ENCODE data around the gene GDF2. TPM values are rescaled to one million over a fixed set of nuclear protein-coding genes. Genes with fewer than 3 reads are reported as not detected.

Gene GDF2
- total RNA-seq, 1 experiment from 2014 or later = not detected

DNA sequence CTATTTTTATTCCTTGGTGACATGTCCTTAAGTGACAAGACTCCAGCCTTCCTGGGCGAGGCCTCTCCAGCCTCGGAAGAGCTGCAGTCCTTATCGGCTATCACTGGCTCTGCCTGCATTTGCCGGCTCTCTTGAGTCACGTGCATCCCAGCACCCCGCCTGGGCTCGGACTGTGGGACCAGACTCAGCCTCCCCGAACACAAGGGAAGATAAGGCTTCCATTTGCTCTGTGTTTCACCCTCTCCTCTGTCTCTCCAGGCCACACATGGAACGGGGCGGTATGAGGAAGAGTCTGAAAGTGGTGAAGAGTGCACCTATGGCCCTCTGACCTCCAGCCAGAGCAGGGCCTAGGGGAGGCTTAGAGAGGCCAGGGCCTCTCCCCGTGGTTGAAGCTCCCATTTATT is 4.7 kb downstream of the GDF2 start:
- no TSS peak for BruUV-seq (replicated peaks)

DNA sequence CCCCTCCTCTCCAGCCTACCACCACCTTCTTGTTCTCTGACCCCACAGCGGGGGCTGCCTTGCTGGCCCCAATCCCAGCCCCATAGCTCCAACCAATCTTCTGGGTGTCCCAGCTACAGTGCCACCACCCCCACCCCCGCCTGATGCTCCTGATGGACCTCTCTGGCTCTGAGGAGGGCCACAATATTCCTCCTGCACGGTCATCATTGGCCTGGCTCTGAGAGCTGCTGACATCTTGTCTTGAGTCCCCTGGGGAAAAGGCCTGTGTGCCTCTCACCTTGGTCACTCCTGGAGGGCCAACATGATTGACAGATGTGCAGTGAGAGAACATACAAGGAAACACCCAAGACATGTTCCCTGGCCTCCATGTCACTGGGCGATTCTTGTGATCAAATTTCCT is 7.6 kb downstream of the GDF2 start:
- Histone ChIP-seq H3K27me3 (replicated peaks; ENCODE audit: control insufficient read depth, insufficient read depth, low read length) (no peaks in the 10 kb centered on the region), H3K4me3 (ENCODE audit: low read depth, low read length) (no peak overlapping the region), H3K9me3 (no peaks in the 10 kb centered on the region), H3K4me1 (no peaks in the 10 kb centered on the region), H3K36me3 (ENCODE audit: control insufficient read depth, insufficient read depth, low read length) (no peaks in the 10 kb centered on the region)
- POLR2A ChIA-PET = no interaction called here
- Mint-ChIP-seq H3K27ac (ENCODE audit: unreplicated experiment) (no peak overlapping the region), H3K4me3 (ENCODE audit: unreplicated experiment) (no peak overlapping the region), H3K36me3 (ENCODE audit: insufficient read depth, unreplicated experiment) (no peaks in the 10 kb centered on the region), H3K9me3 (ENCODE audit: unreplicated experiment) (no peaks in the 10 kb centered on the region), H3K27me3 (ENCODE audit: insufficient read depth, unreplicated experiment) (peaks cover 13% of the 10 kb centered on the region), H3K4me1 (ENCODE audit: low read depth, unreplicated experiment) (no peaks in the 10 kb centered on the region)
- TF ChIP-seq, protein P1, sequence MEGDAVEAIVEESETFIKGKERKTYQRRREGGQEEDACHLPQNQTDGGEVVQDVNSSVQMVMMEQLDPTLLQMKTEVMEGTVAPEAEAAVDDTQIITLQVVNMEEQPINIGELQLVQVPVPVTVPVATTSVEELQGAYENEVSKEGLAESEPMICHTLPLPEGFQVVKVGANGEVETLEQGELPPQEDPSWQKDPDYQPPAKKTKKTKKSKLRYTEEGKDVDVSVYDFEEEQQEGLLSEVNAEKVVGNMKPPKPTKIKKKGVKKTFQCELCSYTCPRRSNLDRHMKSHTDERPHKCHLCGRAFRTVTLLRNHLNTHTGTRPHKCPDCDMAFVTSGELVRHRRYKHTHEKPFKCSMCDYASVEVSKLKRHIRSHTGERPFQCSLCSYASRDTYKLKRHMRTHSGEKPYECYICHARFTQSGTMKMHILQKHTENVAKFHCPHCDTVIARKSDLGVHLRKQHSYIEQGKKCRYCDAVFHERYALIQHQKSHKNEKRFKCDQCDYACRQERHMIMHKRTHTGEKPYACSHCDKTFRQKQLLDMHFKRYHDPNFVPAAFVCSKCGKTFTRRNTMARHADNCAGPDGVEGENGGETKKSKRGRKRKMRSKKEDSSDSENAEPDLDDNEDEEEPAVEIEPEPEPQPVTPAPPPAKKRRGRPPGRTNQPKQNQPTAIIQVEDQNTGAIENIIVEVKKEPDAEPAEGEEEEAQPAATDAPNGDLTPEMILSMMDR (IDR thresholded peaks at IDR 0.05; ENCODE audit: insufficient read depth in 1 of 2, low read depth in 1 of 2, low read length in 1 of 2, severe bottlenecking in 1 of 2, unreplicated experiment in 1 of 2) = no peak
- peak in 1 of 2 experiments; percentile 25 for DNase-seq
- intact Hi-C loops (cut with micrococcal nuclease; ENCODE audit: unreplicated experiment) = loop anchor here (1.0 kb wide), 1 partner anchor 19 kb away; no protein-coding TSS in a partner anchor
- CTCF ChIA-PET = interaction anchor here (0.7 kb wide), 1 partner anchor 32 kb away, joined by 8 read pairs; no protein-coding TSS in a partner anchor
- no TSS peak for BruUV-seq (replicated peaks)

More for the DNA sequence above, 4.7 kb downstream of the GDF2 start:
- no peaks in the 10 kb centered on the region for H3K9me3 ChIP-seq
- no peak overlapping the region for H3K27ac Mint-ChIP-seq (ENCODE audit: unreplicated experiment)
- TF ChIP-seq, protein P1 (IDR thresholded peaks at IDR 0.05; ENCODE audit: insufficient read depth in 1 of 2, low read depth in 1 of 2, low read length in 1 of 2, severe bottlenecking in 1 of 2, unreplicated experiment in 1 of 2) = no peak
- ChIA-PET POLR2A (no interaction called here), CTCF (no interaction called here)
- H3K9me3 Mint-ChIP-seq (ENCODE audit: unreplicated experiment) = no peaks in the 10 kb centered on the region
- H3K4me3 Mint-ChIP-seq (ENCODE audit: unreplicated experiment) = no peak overlapping the region
- intact Hi-C loops (cut with micrococcal nuclease; ENCODE audit: unreplicated experiment) = no loop called here
- peaks cover 13% of the 10 kb centered on the region for H3K27me3 Mint-ChIP-seq (ENCODE audit: insufficient read depth, unreplicated experiment)
- H3K4me1 ChIP-seq = no peaks in the 10 kb centered on the region
- H3K27me3 ChIP-seq (replicated peaks; ENCODE audit: control insufficient read depth, insufficient read depth, low read length) = no peaks in the 10 kb centered on the region
- no peaks in the 10 kb centered on the region for H3K4me1 Mint-ChIP-seq (ENCODE audit: low read depth, unreplicated experiment)
- H3K36me3 Mint-ChIP-seq (ENCODE audit: insufficient read depth, unreplicated experiment) = no peaks in the 10 kb centered on the region
- peak in 1 of 2 experiments; percentile 18 for DNase-seq
- no peak overlapping the region for H3K4me3 ChIP-seq (ENCODE audit: low read depth, low read length)
- H3K36me3 ChIP-seq (ENCODE audit: control insufficient read depth, insufficient read depth, low read length) = no peaks in the 10 kb centered on the region

DNA sequence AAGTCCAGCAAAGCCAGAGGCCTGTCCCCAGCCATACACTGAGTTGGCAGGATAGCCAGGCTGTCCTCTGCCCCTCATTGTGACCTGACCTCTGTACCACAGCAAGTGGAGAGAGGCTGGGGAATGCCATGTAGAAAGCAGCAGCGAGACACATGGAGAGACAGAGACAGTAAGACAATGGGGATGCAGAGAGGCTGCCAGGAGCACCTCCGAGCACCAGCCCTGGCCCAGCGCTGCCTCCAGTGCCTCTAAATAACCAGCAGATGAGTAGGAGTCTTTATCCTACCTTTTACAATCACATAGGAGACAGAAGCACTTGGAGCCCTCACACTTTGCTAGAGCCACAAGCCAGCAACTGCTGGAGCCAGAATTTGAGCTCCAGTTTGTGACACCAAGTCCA is 8.1 kb downstream of the GDF2 start:
- Histone ChIP-seq H3K4me3 (ENCODE audit: low read depth, low read length) (no peak overlapping the region), H3K27me3 (replicated peaks; ENCODE audit: control insufficient read depth, insufficient read depth, low read length) (no peaks in the 10 kb centered on the region), H3K36me3 (ENCODE audit: control insufficient read depth, insufficient read depth, low read length) (no peaks in the 10 kb centered on the region), H3K4me1 (no peaks in the 10 kb centered on the region), H3K9me3 (no peaks in the 10 kb centered on the region)
- H3K4me1 Mint-ChIP-seq (ENCODE audit: low read depth, unreplicated experiment) = no peaks in the 10 kb centered on the region
- H3K9me3 Mint-ChIP-seq (ENCODE audit: unreplicated experiment) = no peaks in the 10 kb centered on the region
- no TSS peak for BruUV-seq (replicated peaks)
- H3K36me3 Mint-ChIP-seq (ENCODE audit: insufficient read depth, unreplicated experiment) = no peaks in the 10 kb centered on the region
- H3K27ac Mint-ChIP-seq (ENCODE audit: unreplicated experiment) = no peak overlapping the region
- H3K4me3 Mint-ChIP-seq (ENCODE audit: unreplicated experiment) = no peak overlapping the region
- intact Hi-C loops (cut with micrococcal nuclease; ENCODE audit: unreplicated experiment) = loop anchor here (1.0 kb wide), 1 partner anchor 19 kb away; no protein-coding TSS in a partner anchor
- TF ChIP-seq, protein P1 (IDR thresholded peaks at IDR 0.05; ENCODE audit: insufficient read depth in 1 of 2, low read depth in 1 of 2, low read length in 1 of 2, severe bottlenecking in 1 of 2, unreplicated experiment in 1 of 2) = no peak
- ChIA-PET CTCF (interaction anchor here (0.7 kb wide), 1 partner anchor 33 kb away, joined by 8 read pairs; no protein-coding TSS in a partner anchor), POLR2A (no interaction called here)
- peaks cover 11% of the 10 kb centered on the region for H3K27me3 Mint-ChIP-seq (ENCODE audit: insufficient read depth, unreplicated experiment)
- DNase-seq = peak in 1 of 2 experiments; percentile 26
